ENCODE results near the gene NSMF. TPM values are rescaled to one million over a fixed set of nuclear protein-coding genes. Genes with fewer than 3 reads are reported as not detected.

NSMF gene
- total RNA-seq, 2 donors from 2014 or later = 65.4 to 65.9 TPM

DNA sequence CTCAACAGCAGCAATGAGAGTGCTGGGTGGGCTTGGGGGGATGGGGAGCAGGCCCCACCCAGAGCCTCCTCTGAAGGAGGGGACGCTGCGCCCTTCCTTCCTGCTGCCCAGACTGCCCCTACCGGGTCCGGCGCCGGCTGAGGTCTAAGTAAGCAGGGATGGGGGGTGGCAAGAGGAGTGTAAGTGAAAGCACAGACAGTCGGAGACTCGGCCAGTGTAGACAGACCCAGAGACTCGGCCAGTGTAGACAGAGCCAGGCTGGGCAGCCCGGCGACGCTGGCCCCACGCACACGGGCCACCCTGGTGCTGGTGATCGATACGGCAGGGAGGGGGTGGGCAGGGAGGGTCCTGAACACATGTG is 10.6 kb downstream of the NSMF start:
- intact Hi-C loops (cut with DNase I) = loop anchor here (10.0 kb wide), 1 partner anchor 164 kb away; no protein-coding TSS in a partner anchor
- TF ChIP-seq POLR2A (IDR thresholded peaks at IDR 0.05) = no peak
- TF ChIP-seq, protein P1, sequence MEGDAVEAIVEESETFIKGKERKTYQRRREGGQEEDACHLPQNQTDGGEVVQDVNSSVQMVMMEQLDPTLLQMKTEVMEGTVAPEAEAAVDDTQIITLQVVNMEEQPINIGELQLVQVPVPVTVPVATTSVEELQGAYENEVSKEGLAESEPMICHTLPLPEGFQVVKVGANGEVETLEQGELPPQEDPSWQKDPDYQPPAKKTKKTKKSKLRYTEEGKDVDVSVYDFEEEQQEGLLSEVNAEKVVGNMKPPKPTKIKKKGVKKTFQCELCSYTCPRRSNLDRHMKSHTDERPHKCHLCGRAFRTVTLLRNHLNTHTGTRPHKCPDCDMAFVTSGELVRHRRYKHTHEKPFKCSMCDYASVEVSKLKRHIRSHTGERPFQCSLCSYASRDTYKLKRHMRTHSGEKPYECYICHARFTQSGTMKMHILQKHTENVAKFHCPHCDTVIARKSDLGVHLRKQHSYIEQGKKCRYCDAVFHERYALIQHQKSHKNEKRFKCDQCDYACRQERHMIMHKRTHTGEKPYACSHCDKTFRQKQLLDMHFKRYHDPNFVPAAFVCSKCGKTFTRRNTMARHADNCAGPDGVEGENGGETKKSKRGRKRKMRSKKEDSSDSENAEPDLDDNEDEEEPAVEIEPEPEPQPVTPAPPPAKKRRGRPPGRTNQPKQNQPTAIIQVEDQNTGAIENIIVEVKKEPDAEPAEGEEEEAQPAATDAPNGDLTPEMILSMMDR (IDR thresholded peaks at IDR 0.05) = no peak
- WGBS, 2 donors = 92% methylated on average over 6 to 16 of the region's 16 CpGs
- H3K4me1 ChIP-seq = peaks cover 12% of the 10 kb centered on the region
- H3K27me3 ChIP-seq = no peaks in the 10 kb centered on the region
- no peak overlapping the region for H3K27ac ChIP-seq
- H3K36me3 ChIP-seq (replicated peaks in 1 of 2; ENCODE audit: insufficient read depth in 1 of 2, low read depth in 2 of 2) = peaks cover 0 to 5% of the 10 kb centered on the region in 2 donors
- H3K9me3 ChIP-seq = no peaks in the 10 kb centered on the region
- no peak for DNase-seq
- ATAC-seq = no peak
- H3K4me3 ChIP-seq = no peak overlapping the region

DNA sequence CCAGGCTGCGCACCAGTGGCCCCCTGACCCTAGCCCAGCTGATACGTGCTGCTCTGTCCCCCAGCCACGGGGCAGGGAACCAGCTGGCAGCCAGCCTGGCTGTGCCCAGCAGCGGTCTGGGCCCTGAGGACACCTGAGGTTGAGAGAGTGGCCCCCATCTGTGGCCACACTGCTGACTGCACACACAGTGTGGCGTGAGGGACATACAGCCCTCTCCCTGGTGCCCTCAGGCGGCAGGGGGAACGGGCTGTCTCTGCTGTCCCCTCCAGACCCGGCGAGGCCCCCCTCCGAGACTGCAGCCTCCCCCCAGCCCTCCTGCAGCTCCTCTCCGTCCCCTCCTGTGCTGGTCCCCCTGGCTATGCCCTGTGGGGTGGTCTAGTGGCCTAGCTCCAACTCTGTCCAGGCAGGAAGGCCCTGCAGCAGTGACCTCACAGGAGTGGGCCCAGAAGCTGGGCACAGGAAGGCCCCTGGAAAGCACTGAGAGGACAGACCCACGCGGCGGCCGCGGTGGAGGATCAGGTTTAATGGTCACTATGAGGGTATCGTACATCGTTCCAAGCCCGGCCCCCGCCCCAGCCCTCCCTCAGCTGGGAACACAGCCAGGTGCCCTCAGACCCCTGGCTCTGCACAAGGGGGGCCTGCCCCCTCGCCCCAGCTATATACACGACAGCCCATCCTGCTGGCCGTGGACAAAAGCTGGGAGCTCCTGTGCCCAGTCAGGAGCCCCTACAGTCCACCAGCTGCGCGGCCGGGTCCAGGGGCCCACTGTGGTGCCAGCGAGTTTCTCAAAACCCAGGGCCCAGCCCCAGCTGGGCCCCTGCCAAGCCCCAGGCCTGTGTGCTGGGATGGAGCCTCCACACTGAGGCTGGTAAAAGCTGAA is 11.2 kb downstream of the NSMF start:
- no peak overlapping the region for H3K4me3 ChIP-seq
- H3K36me3 ChIP-seq (replicated peaks in 1 of 2; ENCODE audit: insufficient read depth in 1 of 2, low read depth in 2 of 2) = peaks cover 0 to 5% of the 10 kb centered on the region in 2 donors
- 78 to 80% methylated on average over 3 to 25 of the region's 27 CpGs for WGBS, 2 donors
- peaks cover 12% of the 10 kb centered on the region for H3K4me1 ChIP-seq
- ATAC-seq = no peak
- H3K9me3 ChIP-seq = no peaks in the 10 kb centered on the region
- H3K27me3 ChIP-seq = no peaks in the 10 kb centered on the region
- intact Hi-C loops (cut with DNase I) = loop anchor here (10.0 kb wide), 1 partner anchor 163 kb away; no protein-coding TSS in a partner anchor
- H3K27ac ChIP-seq = no peak overlapping the region
- no peak for TF ChIP-seq POLR2A (IDR thresholded peaks at IDR 0.05)
- TF ChIP-seq, protein P1 (IDR thresholded peaks at IDR 0.05) = no peak
- DNase-seq = peak in 1 of 4 donors; percentile 15

DNA sequence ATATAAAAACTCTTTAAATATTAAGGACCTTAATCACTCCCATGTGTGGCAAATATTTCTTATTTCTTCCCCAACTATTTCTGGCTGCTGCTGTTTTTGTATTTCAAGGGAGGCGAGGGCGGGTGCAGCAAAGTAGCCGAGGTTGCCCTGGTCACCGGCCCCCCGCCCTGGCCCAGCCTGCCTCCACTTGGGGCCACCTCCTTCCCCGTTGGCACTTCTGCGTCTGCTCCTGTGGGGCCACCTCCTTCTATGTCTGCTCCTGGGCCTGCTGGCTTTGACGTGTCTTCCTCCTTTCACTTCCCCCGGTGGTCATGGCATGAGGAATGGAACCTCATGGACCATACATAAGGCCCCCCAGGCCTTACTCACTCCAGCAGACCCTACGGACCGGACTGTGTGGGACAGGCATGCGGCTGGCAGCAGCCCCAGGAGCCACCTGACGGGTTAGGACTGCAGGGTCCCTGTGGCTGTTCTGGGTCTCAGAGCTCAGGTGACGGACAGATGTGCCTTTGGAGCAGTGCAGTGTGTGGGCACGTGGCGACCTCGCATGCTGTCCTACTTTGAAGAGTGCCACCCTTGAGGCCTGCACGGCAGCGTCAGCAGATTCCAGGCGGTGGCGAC is 12.2 kb downstream of the NSMF start:
- intact Hi-C loops (cut with DNase I) = loop anchor here (10.0 kb wide), 1 partner anchor 162 kb away; no protein-coding TSS in a partner anchor
- no peak for ATAC-seq
- Histone ChIP-seq H3K36me3 (replicated peaks in 1 of 2; ENCODE audit: insufficient read depth in 1 of 2, low read depth in 2 of 2) (no peaks in the 10 kb centered on the region), H3K27me3 (no peaks in the 10 kb centered on the region), H3K27ac (no peak overlapping the region), H3K9me3 (no peaks in the 10 kb centered on the region), H3K4me1 (peaks cover 12% of the 10 kb centered on the region), H3K4me3 (no peak overlapping the region)
- peak in 1 of 4 donors; percentile 16 for DNase-seq
- no peak for TF ChIP-seq POLR2A (IDR thresholded peaks at IDR 0.05)
- TF ChIP-seq, protein P1 (IDR thresholded peaks at IDR 0.05) = no peak
- WGBS, 2 donors = 73 to 75% methylated on average over 12 to 21 of the region's 21 CpGs

DNA sequence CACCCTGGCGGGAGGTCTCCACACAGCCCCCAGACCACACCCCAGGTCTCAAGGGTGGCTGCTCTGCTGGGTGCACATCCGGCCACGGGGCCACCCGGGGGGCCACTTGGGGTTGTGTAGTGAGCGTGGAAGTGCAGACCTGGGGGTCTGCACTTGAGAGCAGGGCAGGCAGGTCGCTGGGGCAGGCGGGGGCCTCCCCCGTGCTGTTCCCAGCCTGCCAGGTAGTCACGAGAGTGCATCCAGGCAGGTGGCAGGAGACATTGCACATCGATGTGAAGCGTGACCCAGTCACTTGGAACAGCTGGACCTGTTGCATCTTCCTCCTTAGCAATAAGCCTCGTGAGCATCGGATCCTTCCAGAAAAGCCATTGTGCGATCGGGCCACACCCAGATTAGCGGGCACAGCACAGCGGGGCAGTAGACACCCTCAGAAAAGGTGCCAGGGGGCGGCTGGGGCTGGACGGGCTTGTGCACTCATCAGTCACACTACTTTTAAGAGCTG is 13.2 kb downstream of the NSMF start:
- DNase-seq = peak in 1 of 4 donors; percentile 24
- no peaks in the 10 kb centered on the region for H3K36me3 ChIP-seq (replicated peaks in 1 of 2; ENCODE audit: insufficient read depth in 1 of 2, low read depth in 2 of 2)
- ATAC-seq = no peak
- intact Hi-C loops (cut with DNase I) = loop anchor here (10.0 kb wide), 1 partner anchor 161 kb away; no protein-coding TSS in a partner anchor
- no peak overlapping the region for H3K27ac ChIP-seq
- peaks cover 18% of the 10 kb centered on the region for H3K4me1 ChIP-seq
- H3K27me3 ChIP-seq = no peaks in the 10 kb centered on the region
- H3K9me3 ChIP-seq = no peaks in the 10 kb centered on the region
- no peak overlapping the region for H3K4me3 ChIP-seq
- TF ChIP-seq, protein P1 (IDR thresholded peaks at IDR 0.05) = no peak
- no peak for TF ChIP-seq POLR2A (IDR thresholded peaks at IDR 0.05)
- WGBS, 2 donors = 32 to 33% methylated on average over 10 to 19 of the region's 19 CpGs

All from body of pancreas (tissue), 4 donors.